ENCODE data around the gene PLPPR5. TPM values are rescaled to one million over a fixed set of nuclear protein-coding genes. Genes with fewer than 3 reads are reported as not detected.
A peak's percentile ranks its signal among the peaks of the same experiment; 100 is the strongest.

The PLPPR5 gene
- polyA plus RNA-seq, 1 experiment, result not detected

DNA sequence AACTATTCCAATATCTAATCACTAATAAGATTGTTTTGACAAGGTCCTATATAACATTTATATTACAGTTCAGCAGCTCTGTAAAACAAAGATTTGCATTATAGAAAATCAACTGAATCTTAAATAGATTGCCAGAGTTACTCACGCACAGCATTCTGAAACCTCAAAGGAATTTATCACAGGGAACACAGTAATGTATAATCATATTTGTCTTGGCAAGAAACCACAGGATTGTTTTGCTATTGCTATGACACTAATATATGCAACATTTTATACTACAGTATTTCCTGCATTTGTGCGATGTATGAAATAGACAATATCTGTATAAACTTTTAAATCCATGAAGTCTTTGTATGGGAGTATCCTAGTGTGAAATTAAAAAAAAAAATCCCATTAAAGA lies 101.4 kb downstream of the PLPPR5 start:
- no peak for DNase-seq (ENCODE audit: low read depth)
- H3K27me3 ChIP-seq (ENCODE audit: control insufficient read depth, insufficient read depth, low read length), result no peaks in the 10 kb centered on the region
- ChIA-PET CTCF (no interaction called here), POLR2A (interaction anchor here (0.6 kb wide), 1 partner anchor 804 kb away, joined by 3 read pairs; no protein-coding TSS in a partner anchor)
- no peak overlapping the region for H3K4me3 ChIP-seq (ENCODE audit: low read depth, low read length)
- TF ChIP-seq, protein P1, sequence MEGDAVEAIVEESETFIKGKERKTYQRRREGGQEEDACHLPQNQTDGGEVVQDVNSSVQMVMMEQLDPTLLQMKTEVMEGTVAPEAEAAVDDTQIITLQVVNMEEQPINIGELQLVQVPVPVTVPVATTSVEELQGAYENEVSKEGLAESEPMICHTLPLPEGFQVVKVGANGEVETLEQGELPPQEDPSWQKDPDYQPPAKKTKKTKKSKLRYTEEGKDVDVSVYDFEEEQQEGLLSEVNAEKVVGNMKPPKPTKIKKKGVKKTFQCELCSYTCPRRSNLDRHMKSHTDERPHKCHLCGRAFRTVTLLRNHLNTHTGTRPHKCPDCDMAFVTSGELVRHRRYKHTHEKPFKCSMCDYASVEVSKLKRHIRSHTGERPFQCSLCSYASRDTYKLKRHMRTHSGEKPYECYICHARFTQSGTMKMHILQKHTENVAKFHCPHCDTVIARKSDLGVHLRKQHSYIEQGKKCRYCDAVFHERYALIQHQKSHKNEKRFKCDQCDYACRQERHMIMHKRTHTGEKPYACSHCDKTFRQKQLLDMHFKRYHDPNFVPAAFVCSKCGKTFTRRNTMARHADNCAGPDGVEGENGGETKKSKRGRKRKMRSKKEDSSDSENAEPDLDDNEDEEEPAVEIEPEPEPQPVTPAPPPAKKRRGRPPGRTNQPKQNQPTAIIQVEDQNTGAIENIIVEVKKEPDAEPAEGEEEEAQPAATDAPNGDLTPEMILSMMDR (IDR thresholded peaks at IDR 0.05; ENCODE audit: insufficient read depth, low read depth, low read length), result no peak
- H3K36me3 ChIP-seq (ENCODE audit: control insufficient read depth, insufficient read depth, low read length), result no peaks in the 10 kb centered on the region

DNA sequence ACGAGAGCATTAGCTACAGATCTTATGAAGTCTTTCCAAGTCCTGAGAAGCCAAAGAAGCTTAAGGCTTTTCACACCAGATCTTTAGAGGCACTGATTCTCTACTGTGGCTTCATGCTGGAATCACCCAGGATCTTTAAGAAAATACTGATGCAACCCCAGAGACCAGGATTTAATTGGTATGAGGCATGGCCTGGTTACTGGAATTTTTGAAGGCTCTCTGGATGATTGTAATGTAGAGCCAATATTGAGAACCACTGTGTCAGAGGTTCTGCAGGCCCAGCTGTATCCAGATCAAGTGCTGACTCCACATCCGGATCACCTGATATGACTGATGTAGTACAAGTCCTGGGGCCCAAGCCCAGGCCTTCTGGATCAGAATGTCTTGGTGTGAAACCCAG lies 105.7 kb downstream of the PLPPR5 start:
- peak; percentile 1 for DNase-seq (ENCODE audit: low read depth)
- TF ChIP-seq, protein P1 (IDR thresholded peaks at IDR 0.05; ENCODE audit: insufficient read depth, low read depth, low read length), result no peak
- ChIA-PET CTCF (interaction anchor here (0.7 to 1.7 kb wide), 2 partner anchors 8 to 986 kb away, joined by 3 to 5 read pairs; no protein-coding TSS in a partner anchor), POLR2A (no interaction called here)
- Histone ChIP-seq H3K27me3 (ENCODE audit: control insufficient read depth, insufficient read depth, low read length) (no peaks in the 10 kb centered on the region), H3K4me3 (ENCODE audit: low read depth, low read length) (no peak overlapping the region), H3K36me3 (ENCODE audit: control insufficient read depth, insufficient read depth, low read length) (no peaks in the 10 kb centered on the region)

DNA sequence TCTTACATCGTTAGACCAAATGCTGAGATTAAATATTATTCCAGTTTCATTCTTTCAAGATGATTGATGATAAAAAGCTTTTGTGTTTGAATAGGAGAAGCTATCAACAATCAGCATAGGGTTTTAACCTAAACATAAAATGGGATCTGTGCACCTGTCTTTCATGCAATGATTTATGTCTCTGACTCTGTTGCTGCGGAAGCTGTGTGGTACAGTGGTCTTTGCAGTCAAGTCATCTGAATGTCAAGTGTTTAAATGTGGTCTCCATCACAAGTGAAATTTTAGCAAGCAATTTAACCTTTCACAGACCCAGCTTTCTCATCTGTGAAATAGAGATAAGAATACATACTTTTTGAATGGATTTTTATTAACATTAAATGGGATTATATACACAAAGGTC lies 107.2 kb downstream of the PLPPR5 start:
- Histone ChIP-seq H3K27me3 (ENCODE audit: control insufficient read depth, insufficient read depth, low read length) (no peaks in the 10 kb centered on the region), H3K36me3 (ENCODE audit: control insufficient read depth, insufficient read depth, low read length) (no peaks in the 10 kb centered on the region), H3K4me3 (ENCODE audit: low read depth, low read length) (no peak overlapping the region)
- CTCF ChIA-PET, result interaction anchor here (1.4 to 1.7 kb wide), 2 partner anchors 9 to 13 kb away, joined by 3 to 5 read pairs; no protein-coding TSS in a partner anchor
- POLR2A ChIA-PET, result no interaction called here
- TF ChIP-seq, protein P1 (IDR thresholded peaks at IDR 0.05; ENCODE audit: insufficient read depth, low read depth, low read length), result no peak
- DNase-seq (ENCODE audit: low read depth), result no peak

DNA sequence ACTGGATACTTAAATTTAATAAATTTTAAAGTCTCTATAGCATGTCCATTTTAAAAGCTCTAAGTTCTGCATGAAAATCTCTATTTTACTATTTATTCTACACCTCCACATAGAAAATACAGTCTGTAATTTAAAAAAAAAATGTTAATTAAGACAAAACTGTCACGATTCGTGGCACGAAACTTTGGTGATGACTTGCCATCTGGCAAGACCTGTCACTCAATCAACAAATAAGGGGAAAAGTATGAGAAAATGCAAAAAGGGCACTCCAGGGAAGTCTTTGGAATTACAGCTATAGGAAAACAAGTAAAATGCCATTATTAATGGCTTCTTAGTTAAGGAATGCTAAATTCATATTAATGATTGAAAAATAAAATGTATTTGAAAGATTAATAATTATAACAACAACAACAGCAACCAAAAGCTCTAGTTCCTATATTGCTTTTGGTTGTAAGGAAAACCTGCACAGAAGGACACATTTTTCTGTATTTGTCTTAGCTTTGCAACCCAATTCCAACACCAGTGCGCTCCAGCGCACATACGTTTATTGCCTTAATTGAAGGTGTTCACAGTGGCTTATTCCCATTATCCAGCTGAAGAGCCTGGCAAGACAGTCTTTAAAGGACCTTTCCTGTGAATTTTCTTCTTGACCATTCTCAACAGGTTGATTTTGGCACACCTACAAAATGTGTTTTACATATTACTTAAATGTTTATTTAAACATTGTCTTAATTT lies 107.8 kb downstream of the PLPPR5 start:
- H3K36me3 ChIP-seq (ENCODE audit: control insufficient read depth, insufficient read depth, low read length), result no peaks in the 10 kb centered on the region
- DNase-seq (ENCODE audit: low read depth), result no peak
- ChIA-PET POLR2A (no interaction called here), CTCF (interaction anchor here (1.4 to 1.7 kb wide), 2 partner anchors 10 to 12 kb away, joined by 3 to 5 read pairs; no protein-coding TSS in a partner anchor)
- H3K27me3 ChIP-seq (ENCODE audit: control insufficient read depth, insufficient read depth, low read length), result no peaks in the 10 kb centered on the region
- TF ChIP-seq, protein P1 (IDR thresholded peaks at IDR 0.05; ENCODE audit: insufficient read depth, low read depth, low read length), result no peak
- H3K4me3 ChIP-seq (ENCODE audit: low read depth, low read length), result no peak overlapping the region

DNA sequence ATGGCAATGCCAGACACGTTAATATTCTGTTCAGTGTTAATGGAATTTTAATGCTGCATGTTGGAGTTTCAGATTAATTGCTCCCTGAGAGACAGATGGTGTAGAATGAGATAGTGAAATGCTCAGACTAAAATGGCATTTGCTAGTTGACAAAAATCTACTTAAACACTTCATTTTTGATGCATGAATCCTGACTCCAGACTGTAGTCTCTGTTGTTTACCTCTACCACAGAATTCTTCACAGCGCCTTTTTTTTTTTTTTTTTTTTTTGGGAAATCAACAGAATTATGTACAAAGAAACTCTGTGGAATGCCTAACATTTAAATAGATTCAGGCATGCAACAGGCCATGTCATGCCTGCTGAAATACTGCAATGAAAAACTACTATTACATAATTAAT lies 111.3 kb downstream of the PLPPR5 start:
- TF ChIP-seq, protein P1 (IDR thresholded peaks at IDR 0.05; ENCODE audit: insufficient read depth, low read depth, low read length), result no peak

More for the DNA sequence above, 111.3 kb downstream of the PLPPR5 start:
- H3K36me3 ChIP-seq (ENCODE audit: control insufficient read depth, insufficient read depth, low read length), result no peaks in the 10 kb centered on the region
- ChIA-PET CTCF (no interaction called here), POLR2A (no interaction called here)
- H3K27me3 ChIP-seq (ENCODE audit: control insufficient read depth, insufficient read depth, low read length), result no peaks in the 10 kb centered on the region
- DNase-seq (ENCODE audit: low read depth), result no peak
- H3K4me3 ChIP-seq (ENCODE audit: low read depth, low read length), result no peak overlapping the region

Measured in BJ (cell line).